Middle frontal gyrus (tissue), 1 donor: ENCODE data around the gene TMEM52.

Source experiments
- DNase-seq: peaks from one replicate; pipeline ENCODE4 v3.0.0-alpha.2; 2015; ENCODE audit warnings: low spot score; ENCODE audit errors: extremely low spot score

TMEM52 gene

GRCh38 chr1:1918901-1919303 lies at the start of gene TMEM52:
TSS of gene TMEM52 (minus strand) at chr1:1919279. CDS start at chr1:1919265, 14 bp downstream.
- no peak for DNase-seq

- DNase-seq: no peak
Observed at GRCh38 chr1:1967879-1968278, 48.8 kb upstream of the TMEM52 start.

GRCh38 chr1:1967151-1967550 lies 48.1 kb upstream of the TMEM52 start:
- no peak for DNase-seq

- no peak for DNase-seq
Observed at GRCh38 chr1:1966071-1966740, 47.1 kb upstream of the TMEM52 start.

DNA sequence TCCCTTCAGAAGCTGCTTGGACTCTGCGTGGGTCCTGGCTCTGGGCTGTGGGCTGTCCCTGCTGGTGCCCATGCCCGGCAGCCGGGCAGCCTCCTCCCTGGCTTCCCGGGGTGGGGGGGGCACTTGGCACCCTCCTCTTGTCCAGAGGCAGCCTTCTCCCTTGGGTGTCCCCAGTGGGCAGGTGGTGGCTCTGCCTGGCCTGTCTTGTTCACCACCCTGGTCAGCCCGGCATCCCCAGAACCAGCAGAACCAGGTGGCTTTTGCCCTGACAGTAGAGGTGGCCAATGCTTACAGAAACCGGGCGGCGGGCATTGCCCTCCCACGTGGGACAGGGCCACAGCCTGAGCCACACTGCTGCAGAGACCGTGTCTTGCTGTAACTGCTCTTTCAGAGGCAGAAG lies 46.5 kb upstream of the TMEM52 start:
- DNase-seq: no peak

DNA sequence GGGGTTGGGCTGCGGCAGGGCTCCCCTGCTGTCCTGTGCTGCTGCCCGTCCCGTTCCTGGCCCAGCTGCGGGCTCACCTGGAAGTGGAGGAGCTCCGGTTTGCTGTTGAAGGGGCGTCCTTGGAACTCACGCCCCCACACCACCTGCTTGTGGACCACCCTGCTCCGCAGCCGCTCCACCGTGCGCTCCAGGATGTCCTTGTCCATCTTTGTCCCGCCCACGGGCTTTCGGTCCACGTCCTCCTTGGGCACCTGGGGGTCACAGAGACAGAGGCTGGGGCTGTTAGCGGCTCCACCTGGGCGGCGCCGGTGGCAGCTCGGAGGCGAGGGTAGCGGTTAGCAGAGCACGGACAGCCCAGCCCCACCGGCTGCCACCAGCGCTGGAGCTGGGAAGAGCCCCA lies 45.7 kb upstream of the TMEM52 start:
- DNase-seq: no peak

DNA sequence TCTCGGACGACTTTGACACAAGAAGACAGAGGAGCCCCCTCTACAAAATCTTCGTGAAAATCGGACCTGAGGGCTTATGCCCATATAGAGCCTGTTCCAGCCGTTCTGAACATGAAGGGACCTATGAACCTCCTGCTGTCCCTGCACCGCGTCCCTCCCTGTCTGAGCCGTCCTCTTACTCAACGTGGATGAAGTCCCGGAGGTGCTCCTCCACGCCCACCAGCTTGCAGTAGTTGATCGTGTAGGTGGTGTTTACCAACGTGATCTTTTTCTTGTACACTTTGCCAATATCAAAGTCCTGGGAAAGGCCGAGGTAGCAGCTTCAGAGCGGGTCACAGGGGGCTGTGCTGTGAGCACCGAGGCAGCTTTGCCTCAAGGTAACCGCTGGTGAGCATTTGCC lies 44.5 kb upstream of the TMEM52 start:
- DNase-seq: no peak

DNA sequence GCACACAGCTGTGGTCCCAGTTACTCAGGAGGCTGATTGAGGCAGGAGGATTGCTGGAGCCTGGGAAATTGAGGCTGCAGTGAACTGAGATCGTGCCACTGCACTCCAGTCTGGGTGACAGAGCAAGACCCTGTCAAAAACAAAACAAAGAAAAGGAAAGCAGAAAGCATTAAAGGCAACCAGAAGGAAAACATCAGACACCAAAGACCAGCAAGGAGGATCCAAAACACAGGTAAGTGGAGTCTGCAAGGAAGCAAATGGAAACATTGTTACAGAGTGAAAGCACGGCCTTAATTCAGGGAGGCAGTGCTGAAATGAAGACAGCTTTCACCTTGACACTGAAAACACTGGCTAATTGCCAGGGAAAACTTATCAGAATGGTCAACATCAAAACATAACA lies 43.7 kb upstream of the TMEM52 start:
- no peak for DNase-seq

DNA sequence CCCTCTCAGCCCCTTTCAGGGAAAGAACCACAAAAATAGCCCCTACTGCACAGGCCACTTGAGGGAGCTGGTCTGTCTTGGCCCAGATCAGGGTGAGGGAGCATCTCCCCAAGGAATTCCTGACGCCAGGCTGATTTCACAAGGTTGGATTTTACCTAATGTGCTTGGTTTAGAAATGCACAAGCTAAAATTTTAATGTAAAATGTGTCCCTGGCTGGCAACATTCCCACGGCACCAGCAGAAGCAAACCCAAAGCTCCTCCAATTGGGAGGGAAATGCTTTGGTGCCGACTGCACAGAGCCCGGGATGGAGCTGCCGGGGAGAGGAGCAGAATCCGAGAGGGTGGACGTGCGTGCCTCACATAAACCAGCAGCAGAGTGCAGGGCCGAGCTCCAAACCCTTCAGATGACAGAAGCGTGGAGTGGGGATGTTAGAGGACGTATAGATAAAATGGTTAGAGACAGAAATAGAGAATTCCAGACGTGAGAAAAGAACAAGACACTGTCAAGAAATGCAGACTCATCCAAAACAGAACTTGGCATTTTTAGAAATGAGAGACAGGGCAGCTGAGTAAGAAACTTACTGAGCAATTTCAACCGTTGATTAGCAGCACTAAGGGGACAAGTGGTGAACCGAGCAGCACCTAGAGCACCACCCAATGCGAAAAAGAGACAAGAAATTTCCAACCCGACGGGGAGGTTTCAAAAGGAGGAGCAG lies 41.6 kb upstream of the TMEM52 start:
- DNase-seq: peak; percentile 20

DNA sequence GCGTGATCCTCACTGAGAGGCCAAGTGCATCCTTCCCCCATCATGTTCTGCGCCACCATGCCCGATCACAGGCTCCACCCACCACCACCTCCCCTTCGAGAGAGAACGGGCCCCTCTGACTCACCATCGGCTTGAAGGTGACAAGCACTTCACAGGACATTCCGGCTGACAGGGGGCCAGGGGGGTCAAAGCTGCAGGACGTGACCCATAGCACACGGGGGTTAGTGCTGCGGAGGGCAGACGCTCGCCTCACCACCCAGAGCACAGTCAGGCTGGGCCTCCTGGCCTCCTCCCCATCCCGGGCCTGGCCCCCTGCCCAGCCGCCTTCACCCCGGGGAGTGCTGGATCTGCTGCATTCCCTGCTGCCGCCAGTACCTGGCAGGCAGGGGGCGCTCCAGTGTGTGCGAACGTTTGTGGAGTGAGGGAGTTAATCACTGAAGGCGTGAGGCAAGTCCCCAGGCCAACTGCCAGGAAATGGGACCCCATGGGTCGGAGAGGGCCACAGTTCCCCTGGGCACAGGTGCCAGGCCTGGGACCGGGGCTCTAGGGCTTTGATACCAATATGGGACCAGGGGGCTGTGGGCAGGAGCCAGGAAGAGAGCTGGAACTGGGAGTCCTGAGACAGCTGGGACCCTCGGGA lies 40.9 kb upstream of the TMEM52 start:
- peak; percentile 65 for DNase-seq

DNA sequence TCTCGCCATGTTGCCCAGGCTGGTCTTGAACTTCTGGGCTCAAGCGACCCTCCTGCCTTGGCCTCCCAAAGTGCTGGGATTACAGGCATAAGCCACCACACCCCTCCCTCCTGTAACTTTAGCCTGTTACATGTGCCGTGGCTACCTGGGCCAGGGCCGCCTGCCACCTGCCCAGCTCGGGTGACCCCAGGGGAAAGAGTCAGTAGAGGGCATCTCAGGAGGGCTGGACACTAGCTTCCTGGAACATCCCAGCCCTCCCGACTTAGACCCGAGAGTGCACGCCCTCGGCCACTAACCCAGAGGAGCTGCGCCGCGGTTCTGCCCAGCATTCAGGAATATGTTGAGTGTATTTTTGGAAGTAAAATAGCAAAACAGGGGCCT lies 40.4 kb upstream of the TMEM52 start:
- DNase-seq: no peak

DNA sequence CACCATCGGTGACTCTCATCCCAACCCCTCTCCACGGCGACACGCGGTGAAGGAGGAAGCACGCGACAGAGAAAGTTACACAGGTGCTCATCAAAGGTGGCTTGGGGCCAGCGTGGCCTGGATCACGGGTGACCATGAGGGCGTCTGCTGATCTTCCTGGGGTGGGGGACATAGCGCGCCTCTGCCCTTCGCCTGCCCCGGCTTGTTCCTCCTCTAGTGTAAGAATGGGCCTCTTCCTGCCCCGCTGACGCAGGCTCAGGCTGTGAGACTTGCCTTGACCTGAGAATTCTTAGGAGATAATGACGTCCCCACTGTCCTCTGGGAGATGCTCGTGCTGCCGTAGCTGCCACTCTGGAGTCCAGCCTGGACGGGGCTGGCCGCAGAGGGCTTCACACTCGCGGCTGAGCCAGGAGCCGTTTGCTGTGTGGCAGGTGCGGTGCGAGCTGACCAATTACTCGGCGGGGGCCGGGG lies 39.0 kb upstream of the TMEM52 start:
- no peak for DNase-seq

- DNase-seq: no peak
Observed at GRCh38 chr1:1957533-1957961, 38.5 kb upstream of the TMEM52 start.

GRCh38 chr1:1956586-1957532 lies 37.8 kb upstream of the TMEM52 start:
- no peak for DNase-seq

DNA sequence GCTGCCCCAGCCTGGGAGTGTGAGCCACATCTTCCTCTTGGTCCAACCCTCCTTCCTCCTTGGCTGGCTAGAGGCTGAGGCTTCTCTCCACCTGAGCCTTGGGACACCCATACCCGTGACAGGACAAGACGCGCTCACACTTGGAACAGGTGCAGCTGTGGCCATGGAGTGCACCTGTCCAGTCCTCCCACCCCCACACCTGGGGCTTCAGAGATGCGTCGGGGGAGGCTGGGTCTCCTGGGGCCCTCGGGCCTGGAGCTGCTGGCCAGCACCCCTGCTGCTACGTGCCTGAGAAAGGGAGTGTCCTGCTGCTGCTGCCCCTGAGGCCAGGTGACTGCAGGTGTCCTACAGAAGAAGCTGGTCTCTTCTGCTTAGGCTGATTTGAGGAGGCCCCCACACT lies 37.0 kb upstream of the TMEM52 start:
- DNase-seq: no peak

- no peak for DNase-seq
Observed at GRCh38 chr1:1955621-1956094, 36.6 kb upstream of the TMEM52 start.

GRCh38 chr1:1954831-1955441 lies 35.9 kb upstream of the TMEM52 start:
- no peak for DNase-seq

DNA sequence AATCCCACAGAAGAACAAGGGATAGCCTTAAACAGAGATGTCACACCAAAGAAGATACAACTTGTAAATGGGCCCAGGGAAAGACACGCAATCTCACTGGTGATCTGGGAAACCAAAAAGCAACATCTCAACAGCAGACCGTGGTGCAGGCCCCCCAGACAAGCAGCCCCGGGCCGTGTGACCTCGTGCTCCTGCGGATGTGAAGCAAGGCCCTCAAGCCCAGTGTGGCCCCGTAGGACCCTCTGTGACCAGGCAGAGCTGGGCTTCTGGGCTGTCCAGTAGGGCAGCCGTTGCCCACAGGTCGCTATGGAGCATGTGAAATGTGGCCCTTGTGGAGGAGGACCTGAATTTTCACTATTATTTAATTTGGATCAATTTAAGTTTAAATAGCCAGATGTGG lies 34.9 kb upstream of the TMEM52 start:
- no peak for DNase-seq

DNA sequence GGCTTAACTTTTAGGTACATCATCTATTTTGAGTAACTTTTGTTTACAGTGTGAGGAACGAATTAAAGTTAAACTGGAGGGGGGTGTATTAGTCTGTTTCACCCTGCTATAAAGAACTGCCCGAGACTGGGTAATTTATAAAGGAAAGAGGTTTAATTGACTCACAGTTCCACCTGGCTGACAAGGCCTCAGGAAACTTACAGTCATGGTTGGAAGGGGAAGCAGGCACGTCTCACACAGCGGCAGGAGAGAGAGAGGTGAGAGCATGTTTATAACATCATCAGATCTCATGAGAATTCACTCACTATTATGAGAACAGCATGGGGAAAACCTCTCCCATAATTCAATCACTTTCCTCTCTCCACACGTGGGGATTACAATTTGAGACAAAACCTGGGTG lies 31.9 kb upstream of the TMEM52 start:
- no peak for DNase-seq

GRCh38 chr1:1948783-1949182 lies 29.7 kb upstream of the TMEM52 start:
- no peak for DNase-seq

- no peak for DNase-seq
Observed at GRCh38 chr1:1947493-1947892, 28.4 kb upstream of the TMEM52 start.
